ENCODE measurements around the gene CDC20B.
"Not testable (repeated sequence)": the region's sequence is repeated elsewhere in the genome, so short reads cannot be mapped to it uniquely, and the experiment has no call there.

Gene CDC20B

DNA sequence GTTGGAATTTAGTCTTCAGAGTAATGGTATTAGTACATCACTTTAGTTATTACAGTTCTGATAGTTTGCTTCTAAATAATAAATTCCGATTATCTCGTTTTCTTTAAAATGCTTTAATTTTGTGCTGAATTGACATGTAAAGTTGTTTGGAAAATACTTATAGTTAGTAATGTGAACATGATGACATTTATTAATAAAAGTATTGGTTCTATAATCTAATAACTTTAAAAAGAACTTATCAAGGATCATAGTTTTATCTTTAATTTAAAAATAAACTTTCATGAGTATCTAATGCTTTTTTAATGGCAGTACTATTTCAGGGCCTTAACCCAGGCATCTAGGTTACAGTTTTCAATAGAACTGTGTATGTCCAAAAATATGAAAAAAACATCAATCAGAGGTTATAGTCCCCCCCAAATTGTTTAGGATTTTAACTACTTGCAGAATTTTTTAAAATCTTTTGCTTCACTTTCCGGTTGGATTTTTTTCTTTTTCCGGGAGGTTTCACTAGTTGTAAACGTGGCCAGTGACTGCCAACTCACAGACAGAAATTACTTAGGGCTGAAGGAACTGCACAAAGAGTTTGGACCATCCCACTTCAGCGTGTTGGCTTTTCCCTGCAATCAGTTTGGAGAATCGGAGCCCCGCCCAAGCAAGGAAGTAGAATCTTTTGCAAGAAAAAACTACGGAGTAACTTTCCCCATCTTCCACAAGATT, 12.3 kb downstream of the CDC20B start:
- DNase-seq (ENCODE audit: low spot score): no peak

- DNase-seq (ENCODE audit: low spot score): no peak
Measured at GRCh38 chr5:55159763-55160492, 13.0 kb downstream of the CDC20B start, which contains the start of gene GPX8. Gene GPX8, plus strand, starts transcription at chr5:55160171. Its CDS starts 22 bp downstream, at chr5:55160193.

GRCh38 chr5:55154873-55155272, 18.1 kb downstream of the CDC20B start:
- DNase-seq (ENCODE audit: low spot score): no peak

DNA sequence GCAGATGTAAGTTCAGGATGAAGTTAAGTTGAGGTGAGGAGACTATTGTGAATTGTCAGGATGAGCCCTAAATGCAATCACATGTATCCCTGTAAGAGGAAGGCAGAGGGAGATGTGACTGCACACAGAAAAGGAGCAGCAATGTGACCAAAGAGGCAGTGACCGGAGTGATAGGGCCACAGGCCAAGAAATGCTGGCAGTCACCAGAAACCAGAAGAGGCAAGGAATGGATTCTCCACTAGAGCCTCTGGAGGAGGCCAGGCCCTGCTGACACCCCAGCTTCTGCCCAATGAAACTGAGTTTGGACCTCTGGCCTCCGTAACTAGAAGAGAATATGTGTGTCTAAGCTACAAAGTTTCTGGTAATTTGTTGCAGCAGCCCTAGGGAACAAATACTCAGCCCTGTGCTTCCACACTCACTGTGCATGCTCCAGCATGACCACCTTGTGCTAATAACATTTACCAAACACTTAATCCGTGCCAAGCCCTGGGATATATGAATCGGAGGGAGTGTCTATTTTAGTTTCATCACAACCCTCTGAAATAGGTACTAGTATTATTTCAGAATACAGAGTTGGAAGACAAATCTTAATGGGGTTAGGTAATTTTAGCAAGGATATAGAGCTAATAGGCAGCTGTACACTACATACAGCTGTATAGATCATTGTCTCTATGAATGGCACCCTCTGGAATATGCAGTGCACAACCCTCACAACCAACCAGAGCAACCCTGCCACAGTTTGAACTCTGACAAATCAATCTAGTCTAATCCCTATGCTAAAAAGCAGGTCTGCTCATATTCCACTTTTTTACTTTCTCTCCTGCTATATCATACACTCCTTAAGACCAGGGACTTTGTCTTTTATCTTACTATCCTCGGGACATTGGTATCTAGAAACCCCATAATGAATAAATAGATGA, 20.8 kb downstream of the CDC20B start:
- no peak for DNase-seq (ENCODE audit: low spot score)

DNA sequence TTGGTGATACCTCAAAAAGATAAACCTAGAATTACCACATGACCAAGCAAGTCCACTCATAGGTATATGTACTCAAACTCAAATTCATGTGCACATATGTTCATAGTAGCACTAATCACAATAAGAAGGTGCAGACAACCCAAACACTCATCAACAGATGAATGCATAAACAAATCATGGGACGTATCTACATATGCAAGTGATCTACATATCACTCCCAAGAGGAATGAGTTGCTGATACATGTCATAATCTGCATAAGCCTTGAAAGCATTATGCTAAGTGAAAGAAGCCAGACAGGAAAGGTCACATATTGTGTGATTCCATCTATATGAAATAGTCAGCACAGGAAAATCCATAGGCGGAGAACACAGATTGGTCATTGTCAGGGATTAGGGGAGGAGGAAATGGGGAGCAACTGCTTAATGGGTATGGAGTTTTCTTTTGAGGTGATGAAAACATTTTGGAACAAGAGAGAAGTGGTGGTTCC, 23.6 kb downstream of the CDC20B start:
- DNase-seq (ENCODE audit: low spot score): no peak

GRCh38 chr5:55146543-55147151, 26.3 kb downstream of the CDC20B start:
- peak; percentile 48 for DNase-seq (ENCODE audit: low spot score)

DNA sequence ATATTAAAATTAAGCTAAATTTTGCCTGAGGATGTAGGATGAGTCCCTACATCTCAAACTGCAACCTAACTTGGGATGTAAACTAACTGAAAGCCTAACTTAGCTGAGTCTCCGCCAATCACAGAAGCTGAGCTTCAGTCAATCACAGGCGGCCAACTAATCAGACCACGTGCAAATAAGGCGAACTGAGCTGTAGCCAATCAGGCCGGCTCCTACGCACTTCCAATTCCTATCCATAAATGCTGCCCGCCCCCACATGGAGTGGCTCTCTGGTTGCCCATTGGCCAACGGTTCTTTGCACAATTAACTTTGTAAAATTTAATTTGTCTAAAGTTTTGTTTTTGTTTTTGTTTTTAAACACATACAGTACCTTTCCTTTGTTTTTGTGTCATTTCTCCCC, 26.9 kb downstream of the CDC20B start:
- DNase-seq (ENCODE audit: low spot score): no peak

- DNase-seq (ENCODE audit: low spot score): no peak
Measured at GRCh38 chr5:55143624-55144023, 29.4 kb downstream of the CDC20B start.

DNA sequence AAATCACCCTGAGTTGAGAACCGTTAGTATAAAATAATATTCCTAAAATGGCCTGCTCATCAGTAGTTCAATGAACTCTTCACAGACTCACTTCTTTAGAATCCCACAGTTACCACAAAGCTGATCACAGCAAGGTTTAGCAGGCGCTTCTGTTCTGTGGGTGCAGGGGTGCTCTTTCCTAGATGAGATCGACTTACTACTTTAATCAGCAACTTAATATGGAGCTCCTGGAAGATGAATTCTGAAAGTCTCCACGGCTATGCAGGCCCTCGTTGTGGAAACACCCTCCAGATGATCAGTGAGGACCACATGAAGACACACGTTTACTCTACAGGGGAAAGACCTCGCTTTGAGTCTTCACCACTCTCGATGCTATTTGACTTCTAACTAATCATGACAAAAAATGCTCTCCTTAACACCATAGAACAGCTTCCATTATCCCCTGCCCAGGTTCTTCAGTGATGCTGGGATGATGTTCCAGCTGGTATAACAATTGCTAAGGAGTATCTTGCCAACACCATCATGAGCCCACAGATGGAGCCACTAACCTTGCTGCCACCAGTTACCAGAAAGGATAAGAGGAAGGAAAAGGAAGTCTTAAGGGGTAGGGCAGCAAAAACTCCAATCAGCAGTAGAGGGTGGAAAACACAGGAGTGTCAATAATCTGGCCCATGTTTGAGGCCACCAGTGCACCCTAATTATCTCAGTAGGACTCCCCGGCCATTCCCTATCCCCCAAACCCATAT, 30.9 kb downstream of the CDC20B start:
- no peak for DNase-seq (ENCODE audit: low spot score)

- DNase-seq (ENCODE audit: low spot score): no peak
Measured at GRCh38 chr5:55140908-55141665, 31.9 kb downstream of the CDC20B start.

GRCh38 chr5:55136521-55136920, 36.5 kb downstream of the CDC20B start:
- DNase-seq (ENCODE audit: low spot score): no peak

DNA sequence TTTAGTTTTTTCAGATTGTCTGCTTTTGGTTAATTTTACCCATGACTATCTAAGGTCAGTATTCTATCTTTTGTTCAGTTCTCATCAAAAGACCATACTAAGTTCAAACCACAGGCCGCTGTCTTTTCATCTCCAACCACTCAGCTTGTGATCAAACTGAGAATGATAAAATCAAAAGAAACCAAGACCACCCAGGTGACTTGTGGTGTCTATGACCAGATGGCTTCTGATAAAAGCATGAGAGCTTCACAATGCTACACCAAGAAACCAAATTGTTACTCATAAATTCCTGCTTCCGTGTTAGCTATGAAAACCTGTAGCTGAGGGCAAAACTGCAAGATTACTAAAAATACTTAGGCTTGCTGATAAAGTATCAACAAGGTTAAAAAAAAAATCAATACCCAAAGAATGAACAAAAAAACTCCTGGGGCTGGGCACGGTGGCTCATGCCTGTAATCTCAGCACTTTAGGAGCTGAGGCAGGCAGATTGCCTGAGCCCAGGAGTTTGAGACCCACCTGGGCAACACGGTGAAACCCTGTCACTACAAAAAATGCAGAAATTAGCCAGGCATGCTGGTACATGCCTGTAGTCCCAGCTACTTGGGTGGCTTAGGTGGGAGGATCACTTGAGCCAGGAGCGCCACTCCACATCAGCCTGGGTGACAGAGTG, 38.8 kb downstream of the CDC20B start:
- no peak for DNase-seq (ENCODE audit: low spot score)

GRCh38 chr5:55123365-55123764, 49.6 kb downstream of the CDC20B start:
- DNase-seq (ENCODE audit: low spot score): no peak

DNA sequence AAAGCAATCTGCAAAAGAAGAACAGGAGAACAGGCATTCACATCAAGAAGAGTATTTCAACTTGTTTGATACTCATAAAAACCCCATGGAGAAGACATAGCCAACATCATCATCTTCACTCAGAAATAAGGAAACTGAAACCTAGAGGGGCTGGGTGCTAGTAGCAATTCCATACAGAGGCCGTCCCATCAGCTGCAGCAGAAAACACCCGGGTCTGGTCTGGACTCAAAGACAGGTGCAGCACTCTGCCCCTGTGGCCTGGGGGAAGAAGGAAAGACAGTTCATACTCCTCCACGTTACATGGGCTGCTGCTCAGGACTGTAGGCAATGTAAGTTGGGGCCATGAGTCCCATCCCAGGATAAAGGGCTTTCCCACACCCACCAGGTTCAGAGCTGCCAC, 58.9 kb downstream of the CDC20B start:
- DNase-seq (ENCODE audit: low spot score): no peak

- no peak for DNase-seq (ENCODE audit: low spot score)
Measured at GRCh38 chr5:55113327-55113726, 59.6 kb downstream of the CDC20B start.

DNA sequence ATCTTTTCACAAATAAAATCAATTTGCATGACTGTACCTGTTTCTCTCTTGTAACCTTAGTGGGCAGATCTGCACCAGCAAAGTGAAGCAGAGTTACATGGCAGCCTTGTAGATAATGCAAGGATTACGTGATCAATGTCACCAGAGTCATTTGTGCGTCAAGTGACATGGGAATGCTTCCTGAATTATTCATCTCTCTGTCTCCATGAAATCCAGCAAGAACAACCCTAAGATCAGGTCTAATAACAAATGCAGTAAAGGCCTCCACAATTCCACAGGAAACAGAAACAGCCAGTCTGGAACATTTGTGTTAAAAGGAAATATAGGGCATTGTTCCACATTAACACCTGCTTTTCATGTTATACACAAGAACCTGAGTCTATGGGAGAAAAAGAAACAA, 62.8 kb downstream of the CDC20B start:
- no peak for DNase-seq (ENCODE audit: low spot score)

DNA sequence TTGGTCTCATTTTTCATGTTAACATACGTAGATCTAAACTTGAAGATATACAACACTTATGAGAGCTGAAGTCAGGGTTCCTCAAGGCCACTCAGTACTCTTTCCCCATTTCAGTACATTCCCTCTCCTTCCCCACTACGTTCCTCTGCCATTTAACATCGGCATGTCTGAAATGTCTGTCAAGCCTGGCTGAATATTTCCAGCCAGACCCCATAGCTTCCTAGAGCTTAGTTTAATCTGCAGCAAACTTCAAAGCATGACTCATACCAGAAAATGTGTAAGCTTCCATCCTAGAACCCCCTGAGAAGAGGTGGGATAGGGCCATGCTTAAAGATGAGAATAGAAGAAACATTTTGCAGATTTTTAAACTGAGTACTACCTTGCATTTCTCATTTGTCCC, 64.3 kb downstream of the CDC20B start:
- DNase-seq (ENCODE audit: low spot score): no peak

GRCh38 chr5:55105976-55106375, 67.0 kb downstream of the CDC20B start:
- not testable (repeated sequence) for DNase-seq (ENCODE audit: low spot score)

DNA sequence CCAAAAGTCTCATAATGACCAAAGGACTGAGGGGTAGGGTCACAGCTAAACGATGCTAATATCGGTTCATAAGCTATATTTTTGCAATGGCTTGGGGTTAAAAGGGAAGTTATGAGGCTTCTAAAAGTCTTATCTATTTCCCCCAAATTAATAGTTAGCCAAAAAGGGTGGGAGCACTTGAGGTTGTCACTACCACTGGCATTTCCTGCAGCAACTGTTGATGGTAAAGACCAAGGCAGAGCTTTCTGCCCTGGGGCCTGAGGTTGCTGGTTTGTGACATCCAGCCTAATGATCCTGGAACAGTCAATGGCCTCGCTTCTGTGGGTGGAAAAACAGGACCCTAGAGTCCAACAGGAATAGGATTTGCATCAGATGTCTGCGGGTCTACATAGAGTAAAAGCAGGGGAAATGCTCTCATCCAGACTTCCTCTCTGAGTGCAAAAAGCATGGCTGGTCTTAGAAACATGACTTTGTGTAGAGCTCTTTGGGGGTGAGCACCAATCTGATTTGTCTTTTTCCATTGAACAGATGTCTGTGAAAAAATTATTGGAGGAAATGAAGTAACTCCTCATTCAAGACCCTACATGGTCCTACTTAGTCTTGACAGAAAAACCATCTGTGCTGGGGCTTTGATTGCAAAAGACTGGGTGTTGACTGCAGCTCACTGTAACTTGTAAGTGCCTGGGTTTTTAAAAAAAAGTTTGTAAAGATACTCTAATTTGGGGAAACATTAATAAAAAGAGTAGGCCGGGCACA, 67.9 kb downstream of the CDC20B start:
- DNase-seq (ENCODE audit: low spot score): no peak

Measured in putamen (tissue), 1 donor.